HG03571 (cell line): ENCODE data around the gene ADD2.
"Not testable (repeated sequence)": the region's sequence is repeated elsewhere in the genome, so short reads cannot be mapped to it uniquely, and the experiment has no call there.

Source experiments
- ATAC-seq: cut with Tn5 transposase; IDR thresholded peaks from one replicate; pipeline ENCODE4 v1.9.1; 2021; ENCODE audit not compliant: unreplicated experiment

ADD2 gene

GRCh38 chr2:70678576-70679143 is 89.3 kb downstream of the ADD2 start:
- no peak for ATAC-seq

GRCh38 chr2:70676301-70677035 is 91.5 kb downstream of the ADD2 start:
- ATAC-seq, result no peak

- no peak for ATAC-seq
Measured at GRCh38 chr2:70675862-70676261, 92.1 kb downstream of the ADD2 start.

- ATAC-seq, result no peak
Measured at GRCh38 chr2:70674636-70675430, 93.2 kb downstream of the ADD2 start.

- no peak for ATAC-seq
Measured at GRCh38 chr2:70673041-70673647, 94.9 kb downstream of the ADD2 start.

- ATAC-seq, result no peak
Measured at GRCh38 chr2:70671092-70671675, 96.8 kb downstream of the ADD2 start.

- ATAC-seq, result no peak
Measured at GRCh38 chr2:70670626-70671025, 97.4 kb downstream of the ADD2 start.

GRCh38 chr2:70670202-70670601 is 97.8 kb downstream of the ADD2 start:
- ATAC-seq, result no peak

- no peak for ATAC-seq
Measured at GRCh38 chr2:70668911-70669310, 99.1 kb downstream of the ADD2 start.

- ATAC-seq, result no peak
Measured at GRCh38 chr2:70668432-70668831, 99.6 kb downstream of the ADD2 start.

- no peak for ATAC-seq
Measured at GRCh38 chr2:70664525-70664924, 103.5 kb downstream of the ADD2 start.

GRCh38 chr2:70663411-70663810 is 104.6 kb downstream of the ADD2 start:
- ATAC-seq, result no peak

GRCh38 chr2:70659551-70659950 is 108.4 kb downstream of the ADD2 start:
- ATAC-seq, result no peak

- ATAC-seq, result no peak
Measured at GRCh38 chr2:70658476-70658875, 109.5 kb downstream of the ADD2 start.

- no peak for ATAC-seq
Measured at GRCh38 chr2:70657246-70657645, 110.8 kb downstream of the ADD2 start.

GRCh38 chr2:70656421-70657010 is 111.5 kb downstream of the ADD2 start:
- ATAC-seq, result no peak

GRCh38 chr2:70655786-70656185 is 112.2 kb downstream of the ADD2 start:
- ATAC-seq, result no peak

- ATAC-seq, result not testable (repeated sequence)
Measured at GRCh38 chr2:70655211-70655610, 112.8 kb downstream of the ADD2 start.

GRCh38 chr2:70651727-70652126 is 116.3 kb downstream of the ADD2 start:
- ATAC-seq, result no peak

GRCh38 chr2:70651014-70651413 is 117.0 kb downstream of the ADD2 start:
- ATAC-seq, result no peak

GRCh38 chr2:70648961-70649360 is 119.0 kb downstream of the ADD2 start:
- no peak for ATAC-seq
